BLaER1 treated with 17β-estradiol and CSF1 and Interleukin-3, amounts not matched to agents 10 nM and 100 nM (cell line): ENCODE measurements around the gene ZNF692.
"Not testable (repeated sequence)": the region's sequence is repeated elsewhere in the genome, so short reads cannot be mapped to it uniquely, and the experiment has no call there.

ENCODE experiments used
- H3K27ac ChIP-seq, 11 experiments: shearing (Covaris generic); formaldehyde crosslinking; 2 replicates each; pipeline ENCODE4 v1.8.1; 2022
- H3K27me3 ChIP-seq, 11 experiments: shearing (Covaris generic); formaldehyde crosslinking; 2 replicates each; pipeline ENCODE4 v1.8.1; 2022
- H3K36me3 ChIP-seq, 11 experiments: shearing (Covaris generic); formaldehyde crosslinking; 2 replicates each; pipeline ENCODE4 v1.8.1; 2022
- H3K4me1 ChIP-seq, 10 experiments: shearing (Covaris generic); formaldehyde crosslinking; 2 replicates each; pipeline ENCODE4 v1.8.1; 2022
- H3K4me2 ChIP-seq, 11 experiments: shearing (Covaris generic); formaldehyde crosslinking; 2 replicates each; pipeline ENCODE4 v1.8.1; 2022
- H3K4me3 ChIP-seq, 10 experiments: shearing (Covaris generic); formaldehyde crosslinking; 2 replicates each; pipeline ENCODE4 v1.8.1; 2022
- H3K9ac ChIP-seq, 11 experiments: shearing (Covaris generic); formaldehyde crosslinking; 2 replicates each; pipeline ENCODE4 v1.8.1; 2022
- H3K9me3 ChIP-seq, 11 experiments: shearing (Covaris generic); formaldehyde crosslinking; replicated peaks in 1 of 11; 2 replicates each; pipeline ENCODE4 v1.8.1; 2022
- H4K20me1 ChIP-seq, 11 experiments: shearing (Covaris generic); formaldehyde crosslinking; 2 replicates each; pipeline ENCODE4 v1.8.1; 2022
- Cebpa-rat ChIP-seq, 11 experiments: shearing (Covaris generic); IDR thresholded peaks; 2 replicates each; pipeline ENCODE4 v1.8.1; 2022

The ZNF692 gene

DNA sequence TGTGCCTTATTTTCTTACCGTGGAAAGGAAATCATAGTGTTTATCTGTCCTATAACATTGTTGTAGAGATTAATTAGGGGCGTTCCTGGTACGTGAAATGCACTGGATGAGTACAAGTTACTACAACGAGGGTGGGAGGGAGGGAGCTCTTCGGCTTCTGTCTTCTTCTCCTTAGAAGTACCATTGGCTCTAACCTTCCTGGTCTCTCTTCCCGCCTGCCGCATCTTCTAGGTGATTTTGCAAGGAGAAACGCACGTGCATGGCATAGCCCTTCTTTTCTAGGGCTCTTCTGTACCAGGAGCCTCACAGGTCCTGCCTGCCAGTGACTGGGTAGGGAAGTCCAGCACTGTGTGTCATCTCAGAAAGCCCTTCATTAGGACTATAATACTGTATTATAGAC, 50.0 kb downstream of the ZNF692 start:
- H3K36me3 ChIP-seq: peaks cover 26 to 40% (median 28%) of the 10 kb centered on the region in 11 experiments
- no peak for TF ChIP-seq Cebpa-rat (IDR thresholded peaks at IDR 0.05)

DNA sequence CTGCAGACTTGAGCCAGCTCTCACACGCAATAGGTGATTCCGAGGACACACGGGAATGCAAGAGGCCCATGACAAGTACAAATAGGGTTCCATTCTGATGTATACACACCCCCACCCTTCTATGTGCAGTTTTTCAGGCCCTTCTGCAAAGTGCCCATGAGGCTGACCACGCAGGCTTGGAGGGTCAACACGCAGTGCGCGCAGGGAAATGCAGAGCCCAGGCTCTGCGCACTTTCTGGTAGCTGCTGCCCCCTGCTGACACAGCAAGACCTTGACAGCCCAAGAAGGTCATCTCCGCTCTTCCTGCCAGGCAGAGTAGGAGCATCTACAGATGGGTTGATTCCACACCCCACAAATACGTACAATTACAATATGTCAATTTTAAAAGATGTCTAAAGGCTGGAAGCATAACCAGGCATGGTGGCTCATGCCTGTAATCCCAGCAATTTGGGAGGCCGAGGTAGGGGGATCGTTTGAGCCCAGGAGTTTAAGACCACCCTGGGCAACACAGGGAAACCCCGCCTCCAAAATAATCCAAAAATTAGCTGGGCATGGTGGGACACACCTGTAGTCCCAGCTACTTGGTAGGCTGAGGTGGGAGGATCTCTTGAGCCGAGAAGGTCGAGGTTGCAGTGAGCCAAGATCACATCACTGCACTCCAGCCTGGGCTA, 51.7 kb downstream of the ZNF692 start:
- H4K20me1 ChIP-seq: peaks cover 0 to 23% (median 0%) of the 10 kb centered on the region in 11 experiments; a peak in 4 of 22 replicates
- peaks cover 0 to 18% (median 6%) of the 10 kb centered on the region in 11 experiments; a peak in 17 of 22 replicates for H3K9me3 ChIP-seq
- TF ChIP-seq Cebpa-rat (IDR thresholded peaks at IDR 0.05): no peak
- H3K4me3 ChIP-seq: no peak overlapping the region
- peak overlapping the region in 4 of 11 experiments; percentile 17 to 64 (median 32); a peak in 5 of 22 replicates for H3K9ac ChIP-seq
- H3K4me2 ChIP-seq: peak overlapping the region; percentile 80 to 98 (median 89)
- peaks cover 71 to 88% (median 82%) of the 10 kb centered on the region in 10 experiments for H3K4me1 ChIP-seq
- peaks cover 9 to 23% (median 12%) of the 10 kb centered on the region in 11 experiments for H3K36me3 ChIP-seq
- peak overlapping the region in 6 of 11 experiments; percentile 73 to 83 (median 79); a peak in 11 of 22 replicates for H3K27ac ChIP-seq
- H3K27me3 ChIP-seq: no peaks in the 10 kb centered on the region

More for the DNA sequence above, 50.0 kb downstream of the ZNF692 start:
- Histone ChIP-seq H3K4me2 (peak overlapping the region in 4 of 11 experiments; percentile 85 to 96 (median 92); a peak in 3 of 22 replicates), H3K4me1 (peaks cover 80 to 98% (median 89%) of the 10 kb centered on the region in 10 experiments), H3K27ac (peak overlapping the region in 3 of 11 experiments; percentile 72 to 90 (median 76); a peak in 2 of 22 replicates), H3K9ac (no peak overlapping the region), H3K27me3 (no peaks in the 10 kb centered on the region), H3K4me3 (no peak overlapping the region), H3K9me3 (peaks cover 0 to 2% (median 0%) of the 10 kb centered on the region in 11 experiments; a peak in 2 of 22 replicates), H4K20me1 (peaks cover 0 to 23% (median 0%) of the 10 kb centered on the region in 11 experiments; a peak in 5 of 22 replicates)

DNA sequence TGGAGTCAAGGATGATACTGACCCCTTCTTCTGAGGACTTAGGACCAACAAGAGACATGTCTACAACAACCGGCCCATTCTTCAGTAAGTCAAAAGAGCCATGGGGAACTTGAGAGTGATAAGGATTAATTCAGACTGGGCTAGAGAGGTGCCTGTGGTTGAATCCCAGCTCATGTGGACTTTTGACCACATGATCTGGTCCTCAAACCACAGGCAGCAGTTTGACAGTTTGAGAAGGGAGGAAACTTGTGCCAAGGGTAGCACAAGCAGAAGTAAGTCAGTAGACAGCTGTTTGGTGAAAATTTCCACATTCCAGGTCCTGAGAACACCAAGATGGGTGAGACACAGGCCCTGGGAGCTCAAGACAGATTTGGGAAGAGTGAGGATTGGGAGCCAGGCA, 53.0 kb downstream of the ZNF692 start:
- Histone ChIP-seq H3K4me1 (peaks cover 58 to 74% (median 69%) of the 10 kb centered on the region in 10 experiments), H3K9ac (peak overlapping the region in 10 of 11 experiments; percentile 7 to 68 (median 58); a peak in 14 of 22 replicates), H3K27me3 (no peaks in the 10 kb centered on the region), H4K20me1 (peaks cover 0 to 11% (median 0%) of the 10 kb centered on the region in 11 experiments; a peak in 4 of 22 replicates), H3K27ac (peak overlapping the region; percentile 38 to 83 (median 73); a peak in 21 of 22 replicates), H3K36me3 (peaks cover 0 to 16% (median 0%) of the 10 kb centered on the region in 11 experiments; a peak in 8 of 22 replicates), H3K4me3 (peak overlapping the region in 1 of 10 experiments; percentile 16; a peak in 1 of 20 replicates), H3K9me3 (peaks cover 5 to 32% (median 18%) of the 10 kb centered on the region in 11 experiments; a peak in 19 of 22 replicates), H3K4me2 (peak overlapping the region; percentile 80 to 98 (median 89))
- TF ChIP-seq Cebpa-rat (IDR thresholded peaks at IDR 0.05): no peak

DNA sequence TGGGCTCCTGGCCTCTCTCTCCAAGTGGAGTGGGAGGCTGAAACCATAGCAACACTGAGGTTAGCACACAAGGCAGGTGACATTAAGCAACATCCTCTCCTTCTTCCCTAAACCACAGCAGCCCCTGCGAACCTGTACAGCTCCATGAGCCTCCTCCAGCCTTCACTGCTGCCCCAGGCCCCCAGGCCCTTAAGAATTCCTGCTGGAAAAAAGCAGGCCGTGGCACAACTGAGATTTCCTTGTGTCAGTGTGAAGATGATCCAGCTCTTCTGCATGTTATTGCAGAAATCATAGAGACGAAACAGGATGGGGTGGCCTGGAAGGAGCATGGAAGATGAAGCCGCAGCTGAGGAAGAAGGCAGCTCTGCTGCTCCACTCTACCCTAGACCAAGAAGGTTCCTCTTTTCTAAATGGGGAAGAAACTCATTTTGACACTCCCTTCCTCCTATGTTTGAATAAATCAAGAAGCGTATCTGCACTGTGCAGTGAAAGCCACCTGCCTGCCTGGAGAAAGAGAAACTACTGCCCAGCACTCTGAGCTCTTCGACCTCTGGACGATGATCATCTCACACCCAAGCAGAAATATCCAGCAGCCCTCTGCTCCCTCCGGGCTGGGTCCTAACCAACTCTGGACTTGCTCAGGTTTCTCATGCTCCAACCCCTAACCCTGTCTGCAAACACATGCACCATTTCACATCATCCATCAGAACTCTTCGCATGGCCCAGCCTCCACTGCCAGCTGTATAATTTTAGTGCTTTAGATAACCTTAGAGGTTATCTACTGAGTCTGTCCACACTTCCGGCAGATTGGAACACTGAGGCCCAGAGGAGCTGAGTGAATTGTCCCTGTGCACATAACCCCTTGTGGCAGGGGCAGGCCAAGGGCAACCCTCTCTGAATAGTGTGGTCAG, 53.9 kb downstream of the ZNF692 start:
- peaks cover 5 to 33% (median 22%) of the 10 kb centered on the region in 11 experiments; a peak in 19 of 22 replicates for H3K9me3 ChIP-seq
- peak overlapping the region; percentile 51 to 83 (median 73); a peak in 21 of 22 replicates for H3K27ac ChIP-seq
- peaks cover 0 to 5% (median 0%) of the 10 kb centered on the region in 11 experiments; a peak in 1 of 22 replicates for H4K20me1 ChIP-seq
- H3K4me3 ChIP-seq: peak overlapping the region; percentile 16 to 56 (median 34); a peak in 18 of 20 replicates
- H3K4me2 ChIP-seq: peak overlapping the region; percentile 80 to 98 (median 89)
- H3K9ac ChIP-seq: peak overlapping the region; percentile 8 to 68 (median 57); a peak in 20 of 22 replicates
- peaks cover 0 to 16% (median 0%) of the 10 kb centered on the region in 11 experiments; a peak in 7 of 22 replicates for H3K36me3 ChIP-seq
- H3K4me1 ChIP-seq: peaks cover 57 to 66% (median 60%) of the 10 kb centered on the region in 10 experiments
- 0 out of 22 replicates have a peak, but pooled peaks of 3 of the 11 experiments have one; percentile 21 to 46 (median 26) for TF ChIP-seq Cebpa-rat (IDR thresholded peaks at IDR 0.05)
- no peaks in the 10 kb centered on the region for H3K27me3 ChIP-seq

DNA sequence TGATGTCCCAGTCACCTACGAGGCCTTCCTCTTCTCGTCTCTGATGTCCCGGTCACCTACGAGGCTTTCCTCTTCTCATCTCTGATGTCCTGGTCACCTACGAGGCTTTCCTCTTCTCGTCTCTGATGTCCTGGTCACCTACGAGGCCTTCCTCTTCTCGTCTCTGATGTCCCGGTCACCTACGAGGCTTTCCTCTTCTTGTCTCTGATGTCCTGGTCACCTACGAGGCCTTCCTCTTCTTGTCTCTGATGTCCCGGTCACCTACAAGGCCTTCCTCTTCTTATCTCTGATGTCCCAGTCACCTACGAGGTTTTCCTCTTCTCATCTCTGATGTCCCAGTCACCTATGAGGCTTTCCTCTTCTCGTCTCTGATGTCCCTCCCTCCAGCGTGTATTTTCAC, 55.4 kb downstream of the ZNF692 start:
- not testable (repeated sequence) for H4K20me1 ChIP-seq, H3K27me3 ChIP-seq, H3K9ac ChIP-seq, H3K4me3 ChIP-seq, H3K36me3 ChIP-seq
- peaks cover 5 to 45% (median 25%) of the 10 kb centered on the region in 11 experiments; a peak in 19 of 22 replicates for H3K9me3 ChIP-seq
- H3K4me2 ChIP-seq: peak overlapping the region in 5 of 11 experiments; percentile 80 to 98 (median 90); a peak in 10 of 22 replicates
- H3K27ac ChIP-seq: peak overlapping the region in 7 of 11 experiments; percentile 14 to 83 (median 77); a peak in 12 of 22 replicates
- H3K4me1 ChIP-seq: peaks cover 47 to 66% (median 51%) of the 10 kb centered on the region in 10 experiments

- TF ChIP-seq Cebpa-rat (IDR thresholded peaks at IDR 0.05): no peak
- Histone ChIP-seq H3K4me1 (peaks cover 36 to 63% (median 40%) of the 10 kb centered on the region in 10 experiments), H4K20me1 (peaks cover 0 to 5% (median 0%) of the 10 kb centered on the region in 11 experiments; a peak in 1 of 22 replicates), H3K9me3 (peaks cover 5 to 55% (median 29%) of the 10 kb centered on the region in 11 experiments; a peak in 19 of 22 replicates), H3K9ac (no peak overlapping the region), H3K27me3 (no peaks in the 10 kb centered on the region), H3K36me3 (peaks cover 0 to 4% (median 0%) of the 10 kb centered on the region in 11 experiments; a peak in 2 of 22 replicates), H3K27ac (no peak overlapping the region; a peak in 1 of 22 replicates), H3K4me3 (no peak overlapping the region), H3K4me2 (no peak overlapping the region)
Measured at GRCh38 chr1:248802454-248802853, 56.4 kb downstream of the ZNF692 start.

DNA sequence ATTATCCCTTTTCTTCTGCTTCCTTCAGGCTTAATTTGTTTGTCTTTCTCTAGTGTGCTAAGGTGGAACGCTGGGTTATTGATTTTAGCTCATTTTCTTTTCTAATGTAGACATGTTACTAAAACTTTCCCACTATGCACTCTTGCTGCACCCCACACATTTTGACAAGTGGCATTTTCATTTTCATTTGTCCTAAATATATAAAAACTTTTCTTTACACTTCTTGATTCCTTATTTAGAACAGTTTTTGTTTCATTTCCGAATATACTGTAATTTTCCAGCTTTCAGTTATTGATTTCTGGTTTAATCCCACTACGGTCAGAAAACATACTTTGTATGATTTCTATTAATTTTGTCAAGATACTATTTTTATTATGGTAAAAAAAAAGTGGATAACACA, 58.4 kb downstream of the ZNF692 start:
- H3K36me3 ChIP-seq: peaks cover 0 to 4% (median 0%) of the 10 kb centered on the region in 11 experiments; a peak in 2 of 22 replicates
- H3K4me2 ChIP-seq: no peak overlapping the region
- H3K9ac ChIP-seq: no peak overlapping the region
- H3K9me3 ChIP-seq: peaks cover 18 to 75% (median 45%) of the 10 kb centered on the region in 11 experiments
- H3K4me1 ChIP-seq: peaks cover 16 to 43% (median 20%) of the 10 kb centered on the region in 10 experiments
- H4K20me1 ChIP-seq: peaks cover 0 to 4% (median 0%) of the 10 kb centered on the region in 11 experiments; a peak in 1 of 22 replicates
- H3K27me3 ChIP-seq: no peaks in the 10 kb centered on the region
- no peak for TF ChIP-seq Cebpa-rat (IDR thresholded peaks at IDR 0.05)
- H3K27ac ChIP-seq: no peak overlapping the region
- H3K4me3 ChIP-seq: no peak overlapping the region
